HFF-Myc (cell line): Measurements from ENCODE around the gene ST6GALNAC3.

Experiments
- DNase-seq: peaks from one replicate; pipeline ENCODE4 v3.0.0-alpha.2; 2011; ENCODE audit warnings: low read depth; ENCODE audit errors: extremely low read depth
- H3K4me3 ChIP-seq: replicated peaks from 2 replicates; pipeline ENCODE4 v1.5.1; 2011; ENCODE audit warnings: low read depth, mild to moderate bottlenecking, control low read depth, low read length
- TF ChIP-seq, protein P1 (sequence below): IDR thresholded peaks from 2 replicates; pipeline ENCODE4 v1.5.1; 2012; ENCODE audit warnings: mild to moderate bottlenecking, low read depth, low read length, control low read depth; ENCODE audit errors: missing control alignments

Gene ST6GALNAC3

DNA sequence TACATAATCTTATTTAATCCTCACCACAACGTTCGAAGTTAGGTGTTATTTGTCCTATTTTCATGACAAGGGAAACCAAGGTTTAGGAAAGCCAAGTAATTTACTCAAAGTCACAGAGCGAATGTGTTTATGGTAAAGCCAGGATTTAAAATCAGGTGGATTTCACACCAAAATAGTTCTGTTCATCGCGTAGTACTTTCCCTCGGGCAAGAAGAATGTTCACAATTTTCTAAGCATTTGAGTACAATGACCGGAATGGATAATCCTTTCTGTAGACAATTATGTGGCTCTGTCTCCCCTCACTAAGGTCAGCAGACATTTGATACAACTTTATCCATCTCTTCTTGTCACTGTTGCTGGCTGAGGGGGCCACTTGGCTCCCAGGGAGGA is 204.2 kb downstream of the ST6GALNAC3 start:
- DNase-seq: no peak
- H3K4me3 ChIP-seq: no peak overlapping the region
- TF ChIP-seq, protein P1, sequence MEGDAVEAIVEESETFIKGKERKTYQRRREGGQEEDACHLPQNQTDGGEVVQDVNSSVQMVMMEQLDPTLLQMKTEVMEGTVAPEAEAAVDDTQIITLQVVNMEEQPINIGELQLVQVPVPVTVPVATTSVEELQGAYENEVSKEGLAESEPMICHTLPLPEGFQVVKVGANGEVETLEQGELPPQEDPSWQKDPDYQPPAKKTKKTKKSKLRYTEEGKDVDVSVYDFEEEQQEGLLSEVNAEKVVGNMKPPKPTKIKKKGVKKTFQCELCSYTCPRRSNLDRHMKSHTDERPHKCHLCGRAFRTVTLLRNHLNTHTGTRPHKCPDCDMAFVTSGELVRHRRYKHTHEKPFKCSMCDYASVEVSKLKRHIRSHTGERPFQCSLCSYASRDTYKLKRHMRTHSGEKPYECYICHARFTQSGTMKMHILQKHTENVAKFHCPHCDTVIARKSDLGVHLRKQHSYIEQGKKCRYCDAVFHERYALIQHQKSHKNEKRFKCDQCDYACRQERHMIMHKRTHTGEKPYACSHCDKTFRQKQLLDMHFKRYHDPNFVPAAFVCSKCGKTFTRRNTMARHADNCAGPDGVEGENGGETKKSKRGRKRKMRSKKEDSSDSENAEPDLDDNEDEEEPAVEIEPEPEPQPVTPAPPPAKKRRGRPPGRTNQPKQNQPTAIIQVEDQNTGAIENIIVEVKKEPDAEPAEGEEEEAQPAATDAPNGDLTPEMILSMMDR: no peak

DNA sequence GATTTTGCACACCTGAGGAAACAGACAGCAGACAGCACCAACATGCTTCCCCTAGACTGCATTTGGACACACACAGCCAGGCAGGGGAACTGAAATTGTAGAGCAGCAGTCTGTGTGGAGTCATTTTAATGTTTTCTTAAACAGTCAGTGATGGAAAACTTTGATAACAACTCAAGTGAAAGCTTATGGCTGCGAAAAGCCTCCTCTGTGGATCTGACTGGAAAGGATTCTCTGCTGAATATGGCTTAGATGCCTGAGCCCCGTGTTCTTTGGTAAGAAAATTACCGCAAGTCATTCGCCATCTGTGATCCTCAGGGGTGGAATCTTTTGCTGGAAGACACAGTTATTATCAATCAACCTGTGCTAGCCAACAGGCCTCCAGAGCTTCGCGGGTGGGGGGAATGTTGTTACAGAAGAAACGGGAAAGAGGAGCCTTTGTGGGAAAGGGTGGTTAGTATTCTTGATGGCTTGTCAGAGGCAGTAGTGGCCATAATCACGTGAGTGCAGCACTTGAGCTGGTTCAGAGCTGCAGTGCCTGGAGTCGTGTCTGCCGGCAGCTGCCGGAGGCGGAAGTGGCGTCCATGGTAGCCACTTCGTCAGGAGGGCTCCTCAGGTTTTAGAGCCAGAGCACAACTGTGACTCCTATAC is 204.7 kb downstream of the ST6GALNAC3 start:
- TF ChIP-seq, protein P1: no peak
- no peak overlapping the region for H3K4me3 ChIP-seq
- DNase-seq: no peak

DNA sequence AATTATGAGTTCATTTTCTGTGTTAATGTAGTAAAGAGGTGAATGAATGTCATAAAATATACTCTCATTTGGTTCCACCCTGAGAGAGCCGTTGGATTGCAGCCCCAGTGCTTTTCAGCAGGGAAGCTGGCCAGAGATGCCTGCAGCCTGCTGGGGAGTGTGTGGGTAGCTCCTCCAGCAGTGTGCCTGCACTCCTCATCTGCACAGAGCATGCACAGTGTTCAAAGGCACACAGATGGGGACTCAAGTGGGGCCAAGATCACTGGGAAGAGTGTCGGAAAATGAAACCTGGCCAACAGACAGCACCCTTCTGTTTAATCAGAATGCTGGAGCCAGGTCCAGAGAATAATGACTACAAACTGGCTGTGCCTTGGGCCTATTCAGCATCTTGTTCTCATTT is 206.8 kb downstream of the ST6GALNAC3 start:
- H3K4me3 ChIP-seq: no peak overlapping the region
- no peak for DNase-seq
- TF ChIP-seq, protein P1: no peak

DNA sequence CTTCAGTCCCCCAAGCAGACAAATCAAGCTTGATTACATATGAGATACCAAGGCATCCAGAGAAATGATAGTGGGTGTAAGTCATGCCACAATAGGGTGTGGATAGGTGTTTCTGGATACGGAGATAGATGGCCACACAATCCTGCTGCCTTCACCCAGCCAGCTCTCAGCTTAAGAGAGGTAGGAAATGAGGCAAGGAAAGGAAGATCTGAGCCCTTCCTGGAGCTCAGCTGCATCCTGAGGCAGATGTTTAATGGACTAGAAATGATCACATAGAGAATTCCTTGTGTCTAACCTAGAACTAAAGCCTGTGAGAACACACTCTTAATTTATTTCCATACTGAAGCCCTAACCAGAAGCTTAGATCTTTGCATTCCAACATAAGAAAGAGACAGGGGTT is 210.3 kb downstream of the ST6GALNAC3 start:
- no peak for DNase-seq
- no peak overlapping the region for H3K4me3 ChIP-seq
- TF ChIP-seq, protein P1: no peak

DNA sequence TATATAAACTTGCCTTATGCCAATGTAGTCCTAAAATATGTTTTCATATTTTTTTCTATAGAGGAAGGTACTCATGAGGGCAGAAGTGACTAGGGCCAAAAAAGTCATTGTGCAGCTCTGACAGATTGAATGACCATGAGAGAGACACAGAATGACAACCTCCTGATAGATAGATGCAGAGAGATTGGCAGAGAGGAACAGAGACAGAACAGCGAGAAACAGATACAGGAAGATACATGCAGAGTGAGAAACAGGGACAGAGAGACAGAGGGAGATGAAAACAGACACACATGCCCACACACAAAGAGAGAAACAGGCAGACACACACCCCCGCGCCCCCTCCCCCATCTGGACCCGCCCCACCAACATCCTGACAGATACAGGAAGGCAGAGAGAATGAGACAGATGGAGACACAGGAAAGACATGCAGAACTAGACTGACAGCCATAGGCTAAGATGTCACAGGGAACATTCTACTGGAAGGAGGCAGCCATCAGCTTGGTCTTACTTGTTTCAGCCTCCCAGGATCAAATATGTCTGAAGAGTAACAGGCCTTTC is 211.1 kb downstream of the ST6GALNAC3 start:
- TF ChIP-seq, protein P1: no peak
- no peak overlapping the region for H3K4me3 ChIP-seq
- no peak for DNase-seq

DNA sequence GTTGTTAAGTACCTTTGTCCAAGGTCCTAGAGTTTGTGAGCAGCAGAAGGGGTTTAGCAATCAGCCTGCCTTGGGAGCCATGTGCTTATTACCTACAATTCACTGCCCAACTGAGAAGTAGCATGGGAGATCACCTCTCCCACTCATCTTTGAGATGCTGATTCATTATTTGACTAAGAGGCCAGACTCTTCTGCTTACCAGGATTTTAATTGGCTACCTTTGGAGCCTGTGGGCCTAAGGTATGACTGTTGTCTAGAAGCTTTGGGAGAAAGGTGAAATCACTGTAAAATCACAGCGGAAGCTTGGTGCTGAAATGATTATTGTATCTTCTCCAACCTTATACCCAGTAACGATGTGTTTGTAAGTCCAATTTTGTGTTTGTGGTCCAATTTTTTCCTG is 213.4 kb downstream of the ST6GALNAC3 start:
- DNase-seq: no peak
- TF ChIP-seq, protein P1: no peak
- H3K4me3 ChIP-seq: no peak overlapping the region
